Type B pancreatic cell (in vitro differentiated cells): ENCODE results near the gene SCGB3A2. TPM values are rescaled to one million over a fixed set of nuclear protein-coding genes. Genes with fewer than 3 reads are reported as not detected.
"Not testable (repeated sequence)": the region's sequence is repeated elsewhere in the genome, so short reads cannot be mapped to it uniquely, and the experiment has no call there.

ENCODE experiments used
- DNase-seq: peaks from one replicate; pipeline ENCODE4 v3.0.0; 2021; ENCODE audit warnings: mixed read lengths; ENCODE audit not compliant: unreplicated experiment; ENCODE audit errors: extremely low spot score
- H3K27ac Mint-ChIP-seq: 2 replicates; pipeline ENCODE4 v1.8.0; 2021; ENCODE audit warnings: mild to moderate bottlenecking, mixed read lengths
- H3K27me3 Mint-ChIP-seq: 2 replicates; pipeline ENCODE4 v1.8.0; 2021; ENCODE audit warnings: mixed read lengths
- H3K36me3 Mint-ChIP-seq: 2 replicates; pipeline ENCODE4 v1.8.0; 2021; ENCODE audit warnings: mixed read lengths
- H3K4me1 Mint-ChIP-seq: one replicate; pipeline ENCODE4 v1.8.0; 2021; ENCODE audit warnings: mixed read lengths; ENCODE audit not compliant: unreplicated experiment
- H3K4me3 Mint-ChIP-seq: 2 replicates; pipeline ENCODE4 v1.8.0; 2021; ENCODE audit warnings: mild to moderate bottlenecking, mixed read lengths
- H3K9me3 Mint-ChIP-seq: 2 replicates; pipeline ENCODE4 v1.8.0; 2021; ENCODE audit warnings: mixed read lengths
- CTCF ChIP-seq: fragments of 200-600 bp; sonication (generic); conservative IDR thresholded peaks from 2 replicates; pipeline ENCODE4 v1.5.0; 2021; ENCODE audit warnings: antibody characterized with exemption, mild to moderate bottlenecking
- total RNA-seq: library from RNA; stranded (reverse); gene quantifications from 2 replicates; pipeline ENCODE4 v1.2.1, GENCODE V29; 2021; ENCODE audit warnings: low replicate concordance

Gene SCGB3A2
- total RNA-seq, 1 donor from 2014 or later: not detected

- no peak overlapping the region for H3K27ac Mint-ChIP-seq
- no peaks in the 10 kb centered on the region for H3K4me1 Mint-ChIP-seq
- peaks cover 5% of the 10 kb centered on the region for H3K36me3 Mint-ChIP-seq
Measured at GRCh38 chr5:147863454-147864158, 14.9 kb upstream of the SCGB3A2 start.

GRCh38 chr5:147869112-147869511, 9.4 kb upstream of the SCGB3A2 start:
- Mint-ChIP-seq H3K9me3 (no peaks in the 10 kb centered on the region), H3K4me3 (no peak overlapping the region), H3K4me1 (no peaks in the 10 kb centered on the region), H3K36me3 (peaks cover 5% of the 10 kb centered on the region), H3K27me3 (peaks cover 59% of the 10 kb centered on the region), H3K27ac (peak overlapping the region; percentile 77)
- DNase-seq: no peak
- TF ChIP-seq CTCF: no peak

More at GRCh38 chr5:147863454-147864158, 14.9 kb upstream of the SCGB3A2 start:
- Mint-ChIP-seq H3K4me3 (no peak overlapping the region), H3K27me3 (peaks cover 8% of the 10 kb centered on the region), H3K9me3 (no peaks in the 10 kb centered on the region)
- no peak for TF ChIP-seq CTCF
- DNase-seq: no peak

- not testable (repeated sequence) for H3K36me3 Mint-ChIP-seq, H3K9me3 Mint-ChIP-seq, DNase-seq, H3K4me3 Mint-ChIP-seq, H3K4me1 Mint-ChIP-seq
- peaks cover 67% of the 10 kb centered on the region for H3K27me3 Mint-ChIP-seq
- peak overlapping the region; percentile 71 for H3K27ac Mint-ChIP-seq
Measured at GRCh38 chr5:147869892-147870291, 8.6 kb upstream of the SCGB3A2 start.

- not testable (repeated sequence) for DNase-seq, H3K27ac Mint-ChIP-seq, H3K36me3 Mint-ChIP-seq, H3K9me3 Mint-ChIP-seq, H3K4me1 Mint-ChIP-seq, H3K4me3 Mint-ChIP-seq
- peaks cover 78% of the 10 kb centered on the region for H3K27me3 Mint-ChIP-seq
Measured at GRCh38 chr5:147871980-147872549, 6.4 kb upstream of the SCGB3A2 start.

DNA sequence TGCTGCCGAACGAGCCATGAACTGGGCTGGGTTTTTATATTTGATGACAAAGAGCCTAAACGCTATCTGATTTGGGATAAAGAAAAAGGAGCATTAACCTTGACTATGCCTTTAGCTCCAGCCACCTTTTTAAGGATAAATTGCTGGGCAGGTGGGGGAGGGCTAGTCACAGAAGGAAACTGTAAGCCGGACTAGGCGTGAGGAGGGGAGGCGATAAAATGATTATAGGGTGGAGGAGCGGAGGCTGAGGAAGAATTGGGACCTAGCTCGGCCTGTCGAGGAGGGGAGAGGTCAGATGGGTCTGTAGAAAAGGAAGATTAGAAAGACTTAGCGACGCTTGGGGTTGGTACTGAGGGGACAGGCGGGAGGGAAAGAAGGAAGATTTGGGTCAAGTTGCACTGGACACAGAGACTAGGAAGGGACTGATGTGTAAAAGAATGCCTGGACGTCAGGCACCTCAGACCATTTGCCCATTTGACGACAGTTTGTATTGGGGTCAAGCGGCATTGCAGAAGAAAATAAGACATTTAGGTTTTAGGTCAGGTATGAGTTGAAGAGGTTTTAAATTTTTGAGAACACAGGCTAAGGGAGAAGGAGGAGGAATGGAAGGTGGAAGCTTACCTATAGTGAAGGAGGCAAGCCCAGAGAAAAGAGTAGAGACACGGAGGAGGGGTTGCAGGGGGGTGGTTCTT, 5.6 kb upstream of the SCGB3A2 start:
- H3K27me3 Mint-ChIP-seq: peaks cover 81% of the 10 kb centered on the region
- H3K36me3 Mint-ChIP-seq, H3K4me3 Mint-ChIP-seq, DNase-seq, H3K27ac Mint-ChIP-seq, H3K4me1 Mint-ChIP-seq, H3K9me3 Mint-ChIP-seq: not testable (repeated sequence)

- not testable (repeated sequence) for H3K36me3 Mint-ChIP-seq, H3K4me3 Mint-ChIP-seq, H3K27ac Mint-ChIP-seq, H3K9me3 Mint-ChIP-seq, DNase-seq, H3K4me1 Mint-ChIP-seq
- H3K27me3 Mint-ChIP-seq: peaks cover 76% of the 10 kb centered on the region
Measured at GRCh38 chr5:147874118-147874875, 4.2 kb upstream of the SCGB3A2 start.

- no peak for TF ChIP-seq CTCF
- H3K4me3 Mint-ChIP-seq: no peak overlapping the region
- no peak for DNase-seq
- H3K4me1 Mint-ChIP-seq: no peaks in the 10 kb centered on the region
- no peaks in the 10 kb centered on the region for H3K36me3 Mint-ChIP-seq
- peaks cover 73% of the 10 kb centered on the region for H3K27me3 Mint-ChIP-seq
- peaks cover 4% of the 10 kb centered on the region for H3K9me3 Mint-ChIP-seq
- H3K27ac Mint-ChIP-seq: no peak overlapping the region
Measured at GRCh38 chr5:147874910-147875367, 3.6 kb upstream of the SCGB3A2 start.
